Activated naive CD4-positive, alpha-beta T cell treated with Interleukin-2 at 50 U/mL for 16 hours (primary cell): ENCODE data around the gene IRF6.

Experiments
- DNase-seq: peaks from one replicate; pipeline ENCODE4 v3.0.0-alpha.2; 2020

The IRF6 gene

GRCh38 chr1:209805875-209806760 is at the start of gene IRF6:
IRF6 (minus strand) TSS chr1:209806142; CDS start chr1:209801413, 4,729 bp downstream.
- DNase-seq = peak; percentile 57

- no peak for DNase-seq
Measured at GRCh38 chr1:209855623-209856022, 49.7 kb upstream of the IRF6 start.

GRCh38 chr1:209855006-209855405 is 49.1 kb upstream of the IRF6 start:
- DNase-seq = no peak

- DNase-seq = no peak
Measured at GRCh38 chr1:209854196-209854595, 48.3 kb upstream of the IRF6 start.

GRCh38 chr1:209853676-209854075 is 47.7 kb upstream of the IRF6 start:
- no peak for DNase-seq

GRCh38 chr1:209850342-209850979 is 44.5 kb upstream of the IRF6 start:
- peak; percentile 38 for DNase-seq

GRCh38 chr1:209849388-209849787 is 43.4 kb upstream of the IRF6 start:
- no peak for DNase-seq

- no peak for DNase-seq
Measured at GRCh38 chr1:209845408-209845725, 39.4 kb upstream of the IRF6 start.

GRCh38 chr1:209844695-209845407 is 38.9 kb upstream of the IRF6 start:
- DNase-seq = no peak

- DNase-seq = no peak
Measured at GRCh38 chr1:209840611-209841010, 34.7 kb upstream of the IRF6 start.

GRCh38 chr1:209839875-209840546 is 34.1 kb upstream of the IRF6 start:
- no peak for DNase-seq

- DNase-seq = no peak
Measured at GRCh38 chr1:209838537-209838936, 32.6 kb upstream of the IRF6 start.

GRCh38 chr1:209837671-209838070 is 31.7 kb upstream of the IRF6 start:
- no peak for DNase-seq

GRCh38 chr1:209835782-209836298 is 29.9 kb upstream of the IRF6 start:
- no peak for DNase-seq

- DNase-seq = no peak
Measured at GRCh38 chr1:209831615-209832014, 25.7 kb upstream of the IRF6 start.

GRCh38 chr1:209830722-209831121 is 24.8 kb upstream of the IRF6 start:
- DNase-seq = no peak

- DNase-seq = no peak
Measured at GRCh38 chr1:209829716-209830115, 23.8 kb upstream of the IRF6 start.

GRCh38 chr1:209827384-209828262 is 21.7 kb upstream of the IRF6 start, which contains the start of gene UTP25:
UTP25 (plus strand) TSS chr1:209827972; CDS start chr1:209828064, 92 bp downstream.
- DNase-seq = peak; percentile 94

- no peak for DNase-seq
Measured at GRCh38 chr1:209825591-209826434, 19.9 kb upstream of the IRF6 start.

GRCh38 chr1:209823143-209824041 is 17.4 kb upstream of the IRF6 start:
- DNase-seq = peak; percentile 8
